HEK293 (cell line): Measurements from ENCODE around the gene TBX1.

ENCODE experiments used
- CTCF ChIA-PET: fragments of 350-600 bp; formaldehyde crosslinking; extraction: SDS; loops from one replicate; lab custom pipeline; 2021; ENCODE audit warnings: antibody characterized with exemption; lab: Yijun Ruan, JAX
- POLR2A ChIA-PET: fragments of 300-600 bp; formaldehyde crosslinking; extraction: SDS; loops from one replicate; lab custom pipeline; 2020; ENCODE audit warnings: antibody characterized with exemption, inconsistent platforms; lab: Yijun Ruan, JAX
- H3K27ac ChIP-seq: fragments of 200-500 bp; sonication (Bioruptor generic); 2 replicates; pipeline ENCODE4 v1.5.1; 2014; ENCODE audit warnings: low read depth, low read length, control low read depth, inconsistent platforms; ENCODE audit errors: extremely low read depth
- H3K36me3 ChIP-seq, 2 experiments: fragments of 200-500 bp in 1 of 2; sonication (Bioruptor generic) in 1 of 2; 1 replicate in 1 of 2; 2 replicates in 1 of 2; pipeline ENCODE4 v1.5.1; 2014 to 2017; ENCODE audit warnings: inconsistent platforms in 2 of 2, low read length in 2 of 2; ENCODE audit not compliant: control insufficient read depth in 2 of 2, insufficient read depth in 1 of 2
- H3K4me1 ChIP-seq: fragments of 200-500 bp; sonication (Bioruptor generic); 2 replicates; pipeline ENCODE4 v1.5.1; 2014; ENCODE audit warnings: mild to moderate bottlenecking, low read length, inconsistent platforms; ENCODE audit not compliant: control insufficient read depth, insufficient read depth
- H3K4me3 ChIP-seq: 2 replicates; pipeline ENCODE4 v1.5.1; 2011; ENCODE audit warnings: low read depth, mild to moderate bottlenecking, control low read depth, low read length, moderate library complexity
- H3K9me3 ChIP-seq: fragments of 200-500 bp; sonication (Bioruptor generic); 2 replicates; pipeline ENCODE4 v1.5.1; 2014; ENCODE audit warnings: low read depth, low read length, inconsistent platforms; ENCODE audit not compliant: control insufficient read depth, insufficient read depth
- EGR2 ChIP-seq: fragments of 450-650 bp; formaldehyde crosslinking; IDR thresholded peaks from 2 replicates; pipeline ENCODE4 v1.5.1; 2016; ENCODE audit warnings: low read depth, missing biosample characterization, missing genetic modification characterization
- FEZF1 ChIP-seq: fragments of 450-650 bp; formaldehyde crosslinking; IDR thresholded peaks from 2 replicates; pipeline ENCODE4 v1.5.1; 2016; ENCODE audit warnings: missing biosample characterization, missing genetic modification characterization
- ZBTB1 ChIP-seq: fragments of 450-650 bp; formaldehyde crosslinking; IDR thresholded peaks from 2 replicates; pipeline ENCODE4 v1.5.1; 2016; ENCODE audit warnings: missing biosample characterization, missing genetic modification characterization
- ZBTB17 ChIP-seq: fragments of 450-650 bp; formaldehyde crosslinking; IDR thresholded peaks from 2 replicates; pipeline ENCODE4 v1.5.1; 2016; ENCODE audit warnings: missing biosample characterization, missing genetic modification characterization
- ZBTB7A ChIP-seq: fragments of 450-650 bp; formaldehyde crosslinking; IDR thresholded peaks from 2 replicates; pipeline ENCODE4 v1.5.1; 2016; ENCODE audit warnings: low read depth, missing biosample characterization, missing genetic modification characterization
- ZFHX2 ChIP-seq: fragments of 450-650 bp; formaldehyde crosslinking; conservative IDR thresholded peaks from 2 replicates; pipeline ENCODE4 v1.5.1; 2016; ENCODE audit warnings: missing biosample characterization, missing genetic modification characterization
- ZFP41 ChIP-seq: fragments of 450-650 bp; formaldehyde crosslinking; IDR thresholded peaks from 2 replicates; pipeline ENCODE4 v1.5.1; 2016; ENCODE audit warnings: missing biosample characterization, missing genetic modification characterization, borderline replicate concordance
- ZNF155 ChIP-seq: fragments of 450-650 bp; formaldehyde crosslinking; IDR thresholded peaks from 2 replicates; pipeline ENCODE4 v1.5.1; 2016; ENCODE audit warnings: missing biosample characterization, missing genetic modification characterization
- ZNF266 ChIP-seq: fragments of 450-650 bp; formaldehyde crosslinking; IDR thresholded peaks from 2 replicates; pipeline ENCODE4 v1.5.1; 2016; ENCODE audit warnings: missing biosample characterization, missing genetic modification characterization, low read depth
- ZNF548 ChIP-seq: fragments of 450-650 bp; formaldehyde crosslinking; IDR thresholded peaks from 2 replicates; pipeline ENCODE4 v1.5.1; 2016; ENCODE audit warnings: missing biosample characterization, missing genetic modification characterization
- ZNF626 ChIP-seq: fragments of 450-650 bp; sonication (Bioruptor Pico); formaldehyde crosslinking; IDR thresholded peaks from 2 replicates; pipeline ENCODE4 v1.5.1; 2018; ENCODE audit warnings: missing biosample characterization, missing genetic modification characterization, inconsistent platforms
- ZNF664 ChIP-seq: fragments of 450-650 bp; formaldehyde crosslinking; IDR thresholded peaks from 2 replicates; pipeline ENCODE4 v1.5.1; 2016; ENCODE audit warnings: missing biosample characterization, missing genetic modification characterization
- ZSCAN30 ChIP-seq: fragments of 450-650 bp; IDR thresholded peaks from 2 replicates; pipeline ENCODE4 v1.5.1; 2018; ENCODE audit warnings: missing biosample characterization, mild to moderate bottlenecking, missing genetic modification characterization, moderate library complexity
- TF ChIP-seq, protein P1 (sequence below): fragments of 450-650 bp; formaldehyde crosslinking; conservative IDR thresholded peaks from 2 replicates; pipeline ENCODE4 v1.5.1; 2016; ENCODE audit warnings: low read depth, missing biosample characterization, missing genetic modification characterization
- TF ChIP-seq, protein P2 (sequence below): sonication (generic); formaldehyde crosslinking; IDR thresholded peaks from 2 replicates; pipeline ENCODE4 v1.8.1; 2022; ENCODE audit warnings: mild to moderate bottlenecking, moderate library complexity, missing genetic modification reagents
- TF ChIP-seq, protein P3 (sequence below): fragments of 450-650 bp; formaldehyde crosslinking; IDR thresholded peaks from 2 replicates; pipeline ENCODE4 v1.5.1; 2017; ENCODE audit warnings: missing biosample characterization, missing genetic modification characterization
- TF ChIP-seq, protein P4 (sequence below): fragments of 450-650 bp; formaldehyde crosslinking; IDR thresholded peaks from 2 replicates; pipeline ENCODE4 v1.5.0; 2017; ENCODE audit warnings: missing biosample characterization, missing genetic modification characterization, borderline replicate concordance
- TF ChIP-seq, protein P5 (sequence below): fragments of 450-650 bp; formaldehyde crosslinking; IDR thresholded peaks from 2 replicates; pipeline ENCODE4 v1.5.1; 2016; ENCODE audit warnings: missing biosample characterization, missing genetic modification characterization

The TBX1 gene

DNA sequence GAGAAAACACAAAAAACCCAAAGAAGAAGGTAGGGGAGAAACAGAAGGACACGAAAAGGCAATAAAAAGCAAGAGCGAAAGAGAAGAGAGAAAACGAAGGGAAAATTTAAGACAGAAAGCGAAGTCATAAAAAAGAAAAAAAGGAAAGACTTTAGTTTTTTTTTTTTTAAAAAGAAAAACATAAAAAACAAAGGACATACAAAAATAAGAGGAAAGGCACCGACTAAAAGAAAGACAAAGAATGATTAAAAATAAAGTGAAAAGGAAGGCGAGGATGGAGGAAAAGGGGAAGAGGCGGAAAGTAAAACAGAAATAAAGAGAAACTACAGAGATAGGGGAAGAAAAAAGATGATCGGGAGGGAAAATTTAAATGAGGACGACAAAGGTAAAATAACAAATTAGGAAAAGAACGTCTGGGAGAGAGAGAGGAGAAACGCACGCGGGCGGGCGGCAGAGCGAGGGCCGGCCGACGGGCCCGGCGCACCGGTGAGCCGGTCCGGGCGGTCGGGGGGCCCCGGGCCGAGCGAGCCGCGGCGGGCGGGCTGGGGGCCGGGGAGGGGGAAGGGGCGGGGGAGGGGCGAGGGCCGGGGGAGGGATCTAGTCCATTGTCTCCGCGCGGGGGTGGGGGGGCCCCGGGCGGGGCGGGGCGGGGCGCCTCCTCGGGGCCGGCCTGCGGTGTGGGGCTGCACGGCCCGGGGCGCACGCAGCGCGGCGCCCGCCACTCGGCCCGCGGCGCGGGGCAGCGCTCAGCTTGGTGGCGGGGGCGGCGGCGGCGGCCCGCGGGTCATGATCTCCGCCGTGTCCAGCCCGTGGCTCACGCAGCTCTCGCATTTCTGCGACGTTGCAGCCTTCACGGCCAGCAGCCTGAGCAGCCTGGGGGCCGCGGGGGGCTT, at the start of gene TBX1 (continued):
- TF ChIP-seq, protein P1, sequence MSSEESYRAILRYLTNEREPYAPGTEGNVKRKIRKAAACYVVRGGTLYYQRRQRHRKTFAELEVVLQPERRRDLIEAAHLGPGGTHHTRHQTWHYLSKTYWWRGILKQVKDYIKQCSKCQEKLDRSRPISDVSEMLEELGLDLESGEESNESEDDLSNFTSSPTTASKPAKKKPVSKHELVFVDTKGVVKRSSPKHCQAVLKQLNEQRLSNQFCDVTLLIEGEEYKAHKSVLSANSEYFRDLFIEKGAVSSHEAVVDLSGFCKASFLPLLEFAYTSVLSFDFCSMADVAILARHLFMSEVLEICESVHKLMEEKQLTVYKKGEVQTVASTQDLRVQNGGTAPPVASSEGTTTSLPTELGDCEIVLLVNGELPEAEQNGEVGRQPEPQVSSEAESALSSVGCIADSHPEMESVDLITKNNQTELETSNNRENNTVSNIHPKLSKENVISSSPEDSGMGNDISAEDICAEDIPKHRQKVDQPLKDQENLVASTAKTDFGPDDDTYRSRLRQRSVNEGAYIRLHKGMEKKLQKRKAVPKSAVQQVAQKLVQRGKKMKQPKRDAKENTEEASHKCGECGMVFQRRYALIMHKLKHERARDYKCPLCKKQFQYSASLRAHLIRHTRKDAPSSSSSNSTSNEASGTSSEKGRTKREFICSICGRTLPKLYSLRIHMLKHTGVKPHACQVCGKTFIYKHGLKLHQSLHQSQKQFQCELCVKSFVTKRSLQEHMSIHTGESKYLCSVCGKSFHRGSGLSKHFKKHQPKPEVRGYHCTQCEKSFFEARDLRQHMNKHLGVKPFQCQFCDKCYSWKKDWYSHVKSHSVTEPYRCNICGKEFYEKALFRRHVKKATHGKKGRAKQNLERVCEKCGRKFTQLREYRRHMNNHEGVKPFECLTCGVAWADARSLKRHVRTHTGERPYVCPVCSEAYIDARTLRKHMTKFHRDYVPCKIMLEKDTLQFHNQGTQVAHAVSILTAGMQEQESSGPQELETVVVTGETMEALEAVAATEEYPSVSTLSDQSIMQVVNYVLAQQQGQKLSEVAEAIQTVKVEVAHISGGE (tag by site-specific recombination): peak; percentile 33; the same call in 1 of the 2 replicates
- TF ChIP-seq ZFHX2 (tag by site-specific recombination) (no peak), ZBTB17 (tag by site-specific recombination) (0 out of 2 replicates have a peak, but pooled peaks have one; percentile 20), ZNF548 (tag by site-specific recombination) (no peak), ZNF664 (peak; percentile 55)

DNA sequence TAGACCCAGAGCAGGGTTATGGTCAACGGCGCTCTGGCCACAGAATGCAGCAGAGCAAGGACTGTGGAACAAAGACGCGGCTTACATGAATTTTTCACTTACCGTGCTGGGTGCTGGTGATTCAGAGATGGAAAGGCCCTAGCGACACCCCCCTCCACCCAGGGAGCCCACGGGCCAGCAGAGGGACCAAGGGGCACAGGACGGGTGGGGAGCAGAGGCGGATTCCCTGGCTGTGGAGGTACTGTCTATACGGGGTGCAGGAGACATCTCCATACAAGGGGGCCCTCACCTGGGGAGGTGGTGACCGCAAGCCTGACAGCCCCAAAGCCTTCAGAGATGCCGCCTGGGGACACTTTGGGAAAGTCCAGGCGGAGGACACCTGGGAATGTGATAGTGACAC, 47.3 kb upstream of the TBX1 start:
- POLR2A ChIA-PET: no interaction called here
- no peak overlapping the region for H3K4me3 ChIP-seq
- no peaks in the 10 kb centered on the region; the same call in 1 of the 2 replicates for H3K4me1 ChIP-seq
- CTCF ChIA-PET: interaction anchor here (1.2 kb wide), 1 partner anchor 33 kb away, joined by 5 read pairs; no protein-coding TSS in a partner anchor
- H3K9me3 ChIP-seq: no peaks in the 10 kb centered on the region
- TF ChIP-seq ZBTB1 (tag by site-specific recombination) (no peak), ZFP41 (tag by site-specific recombination) (no peak), ZNF155 (no peak), ZBTB7A (tag by site-specific recombination) (no peak), ZNF626 (tag by site-specific recombination) (no peak), ZNF266 (tag by site-specific recombination) (no peak), ZSCAN30 (tag by site-specific recombination) (no peak), EGR2 (no peak), FEZF1 (tag by site-specific recombination) (no peak)
- TF ChIP-seq, protein P2, sequence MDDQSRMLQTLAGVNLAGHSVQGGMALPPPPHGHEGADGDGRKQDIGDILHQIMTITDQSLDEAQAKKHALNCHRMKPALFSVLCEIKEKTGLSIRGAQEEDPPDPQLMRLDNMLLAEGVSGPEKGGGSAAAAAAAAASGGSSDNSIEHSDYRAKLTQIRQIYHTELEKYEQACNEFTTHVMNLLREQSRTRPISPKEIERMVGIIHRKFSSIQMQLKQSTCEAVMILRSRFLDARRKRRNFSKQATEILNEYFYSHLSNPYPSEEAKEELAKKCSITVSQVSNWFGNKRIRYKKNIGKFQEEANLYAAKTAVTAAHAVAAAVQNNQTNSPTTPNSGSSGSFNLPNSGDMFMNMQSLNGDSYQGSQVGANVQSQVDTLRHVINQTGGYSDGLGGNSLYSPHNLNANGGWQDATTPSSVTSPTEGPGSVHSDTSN (CRISPR knock-in tag): no peak
- TF ChIP-seq, protein P3, sequence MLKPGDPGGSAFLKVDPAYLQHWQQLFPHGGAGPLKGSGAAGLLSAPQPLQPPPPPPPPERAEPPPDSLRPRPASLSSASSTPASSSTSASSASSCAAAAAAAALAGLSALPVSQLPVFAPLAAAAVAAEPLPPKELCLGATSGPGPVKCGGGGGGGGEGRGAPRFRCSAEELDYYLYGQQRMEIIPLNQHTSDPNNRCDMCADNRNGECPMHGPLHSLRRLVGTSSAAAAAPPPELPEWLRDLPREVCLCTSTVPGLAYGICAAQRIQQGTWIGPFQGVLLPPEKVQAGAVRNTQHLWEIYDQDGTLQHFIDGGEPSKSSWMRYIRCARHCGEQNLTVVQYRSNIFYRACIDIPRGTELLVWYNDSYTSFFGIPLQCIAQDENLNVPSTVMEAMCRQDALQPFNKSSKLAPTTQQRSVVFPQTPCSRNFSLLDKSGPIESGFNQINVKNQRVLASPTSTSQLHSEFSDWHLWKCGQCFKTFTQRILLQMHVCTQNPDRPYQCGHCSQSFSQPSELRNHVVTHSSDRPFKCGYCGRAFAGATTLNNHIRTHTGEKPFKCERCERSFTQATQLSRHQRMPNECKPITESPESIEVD (tag by site-specific recombination): no peak
- TF ChIP-seq, protein P4, sequence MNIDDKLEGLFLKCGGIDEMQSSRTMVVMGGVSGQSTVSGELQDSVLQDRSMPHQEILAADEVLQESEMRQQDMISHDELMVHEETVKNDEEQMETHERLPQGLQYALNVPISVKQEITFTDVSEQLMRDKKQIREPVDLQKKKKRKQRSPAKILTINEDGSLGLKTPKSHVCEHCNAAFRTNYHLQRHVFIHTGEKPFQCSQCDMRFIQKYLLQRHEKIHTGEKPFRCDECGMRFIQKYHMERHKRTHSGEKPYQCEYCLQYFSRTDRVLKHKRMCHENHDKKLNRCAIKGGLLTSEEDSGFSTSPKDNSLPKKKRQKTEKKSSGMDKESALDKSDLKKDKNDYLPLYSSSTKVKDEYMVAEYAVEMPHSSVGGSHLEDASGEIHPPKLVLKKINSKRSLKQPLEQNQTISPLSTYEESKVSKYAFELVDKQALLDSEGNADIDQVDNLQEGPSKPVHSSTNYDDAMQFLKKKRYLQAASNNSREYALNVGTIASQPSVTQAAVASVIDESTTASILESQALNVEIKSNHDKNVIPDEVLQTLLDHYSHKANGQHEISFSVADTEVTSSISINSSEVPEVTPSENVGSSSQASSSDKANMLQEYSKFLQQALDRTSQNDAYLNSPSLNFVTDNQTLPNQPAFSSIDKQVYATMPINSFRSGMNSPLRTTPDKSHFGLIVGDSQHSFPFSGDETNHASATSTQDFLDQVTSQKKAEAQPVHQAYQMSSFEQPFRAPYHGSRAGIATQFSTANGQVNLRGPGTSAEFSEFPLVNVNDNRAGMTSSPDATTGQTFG: no peak
- TF ChIP-seq, protein P5, sequence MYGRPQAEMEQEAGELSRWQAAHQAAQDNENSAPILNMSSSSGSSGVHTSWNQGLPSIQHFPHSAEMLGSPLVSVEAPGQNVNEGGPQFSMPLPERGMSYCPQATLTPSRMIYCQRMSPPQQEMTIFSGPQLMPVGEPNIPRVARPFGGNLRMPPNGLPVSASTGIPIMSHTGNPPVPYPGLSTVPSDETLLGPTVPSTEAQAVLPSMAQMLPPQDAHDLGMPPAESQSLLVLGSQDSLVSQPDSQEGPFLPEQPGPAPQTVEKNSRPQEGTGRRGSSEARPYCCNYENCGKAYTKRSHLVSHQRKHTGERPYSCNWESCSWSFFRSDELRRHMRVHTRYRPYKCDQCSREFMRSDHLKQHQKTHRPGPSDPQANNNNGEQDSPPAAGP (tag by site-specific recombination): no peak
- no peak overlapping the region for H3K27ac ChIP-seq
- H3K36me3 ChIP-seq: no peaks in the 10 kb centered on the region
